IMR-90 (cell line): ENCODE measurements around the gene CDK5. TPM values are rescaled to one million over a fixed set of nuclear protein-coding genes. Genes with fewer than 3 reads are reported as not detected.

Experiments used
- ATAC-seq: fragments of 200-7000 bp; cut with Tn5 transposase; 2 replicates; pipeline ENCODE4 v1.9.1; 2020; ENCODE audit warnings: low read depth, mild to moderate bottlenecking, moderate library complexity
- BruUV-seq: library from RNA; stranded (reverse); fragments of 400-500 nt; replicated peaks from 2 replicates; lab custom pipeline; 2021; lab: Mats Ljungman, UMichigan
- CTCF ChIA-PET: fragments of 300-600 bp; formaldehyde crosslinking; extraction: SDS; loops from one replicate; lab custom pipeline; 2021; ENCODE audit warnings: antibody characterized with exemption; lab: Yijun Ruan, JAX
- POLR2A ChIA-PET: fragments of 300-600 bp; sonication (Branson Sonifier 250); formaldehyde crosslinking; loops from one replicate; lab custom pipeline; 2022; ENCODE audit warnings: antibody characterized with exemption; ENCODE audit not compliant: unreplicated experiment; lab: Charles Lee
- DNase-seq: peaks from one replicate; pipeline ENCODE4 v3.0.0; 2013
- H2AFZ ChIP-seq: replicated peaks from 2 replicates; pipeline ENCODE3; 2013; ENCODE audit warnings: low read length, mild to moderate bottlenecking; ENCODE audit not compliant: poor library complexity
- H2AK5ac ChIP-seq: 2 replicates; pipeline ENCODE4 v1.6.1; 2013; ENCODE audit warnings: low read depth, low read length, inconsistent platforms
- H2AK9ac ChIP-seq: replicated peaks from 2 replicates; pipeline ENCODE3; 2013; ENCODE audit warnings: mild to moderate bottlenecking, low read depth, low read length, moderate library complexity; ENCODE audit not compliant: poor library complexity
- H2BK120ac ChIP-seq: 2 replicates; pipeline ENCODE4 v1.6.1; 2013; ENCODE audit warnings: low read depth, low read length, inconsistent platforms
- H2BK15ac ChIP-seq: 3 replicates; pipeline ENCODE4 v1.6.1; 2013; ENCODE audit warnings: low read depth, low read length, inconsistent platforms
- H2BK20ac ChIP-seq: 2 replicates; pipeline ENCODE4 v1.6.1; 2013; ENCODE audit warnings: low read depth, mild to moderate bottlenecking, inconsistent platforms, low read length, moderate library complexity
- H2BK5ac ChIP-seq: 2 replicates; pipeline ENCODE4 v1.6.1; 2013; ENCODE audit warnings: mild to moderate bottlenecking, low read depth, low read length, inconsistent platforms; ENCODE audit not compliant: poor library complexity, severe bottlenecking
- H3K14ac ChIP-seq: replicated peaks from 2 replicates; pipeline ENCODE4 v1.6.1; 2013; ENCODE audit warnings: low read depth, low read length, inconsistent platforms
- H3K18ac ChIP-seq: 2 replicates; pipeline ENCODE4 v1.6.1; 2013; ENCODE audit warnings: low read depth, low read length, control low read depth
- H3K23ac ChIP-seq: 2 replicates; pipeline ENCODE4 v1.6.1; 2013; ENCODE audit warnings: low read depth, low read length, inconsistent platforms
- H3K27ac ChIP-seq: 2 replicates; pipeline ENCODE4 v1.5.1; 2013; ENCODE audit warnings: mild to moderate bottlenecking, control low read depth, low read length; ENCODE audit not compliant: insufficient read depth
- H3K27me3 ChIP-seq: 2 replicates; pipeline ENCODE4 v1.6.1; 2013; ENCODE audit warnings: low read length; ENCODE audit not compliant: control insufficient read depth, insufficient read depth
- H3K36me3 ChIP-seq: 2 replicates; pipeline ENCODE4 v1.6.1; 2013; ENCODE audit warnings: low read length, mixed read lengths; ENCODE audit not compliant: control insufficient read depth, insufficient read depth
- H3K4ac ChIP-seq: 2 replicates; pipeline ENCODE4 v1.6.1; 2013; ENCODE audit warnings: low read depth, low read length, inconsistent platforms
- H3K4me1 ChIP-seq: 2 replicates; pipeline ENCODE4 v1.6.1; 2013; ENCODE audit warnings: low read length, mixed read lengths; ENCODE audit not compliant: control insufficient read depth, insufficient read depth
- H3K4me2 ChIP-seq: 2 replicates; pipeline ENCODE4 v1.6.1; 2013; ENCODE audit warnings: low read depth, mild to moderate bottlenecking, control low read depth, low read length, moderate library complexity
- H3K4me3 ChIP-seq: 2 replicates; pipeline ENCODE4 v1.5.1; 2013; ENCODE audit warnings: low read depth, mild to moderate bottlenecking, control low read depth, low read length, moderate library complexity; ENCODE audit not compliant: insufficient read depth
- H3K56ac ChIP-seq: 2 replicates; pipeline ENCODE4 v1.6.1; 2013; ENCODE audit warnings: low read length, inconsistent platforms; ENCODE audit not compliant: insufficient read depth; ENCODE audit errors: extremely low read depth
- H3K79me1 ChIP-seq, 2 experiments: 2 replicates each; pipeline ENCODE4 v1.6.1; 2013; ENCODE audit warnings: low read length in 2 of 2, inconsistent platforms in 1 of 2, low read depth in 1 of 2
- H3K9ac ChIP-seq: 2 replicates; pipeline ENCODE4 v1.6.1; 2013; ENCODE audit warnings: low read depth, low read length, control low read depth
- H3K9me1 ChIP-seq: 2 replicates; pipeline ENCODE4 v1.6.1; 2013; ENCODE audit warnings: low read length, inconsistent platforms; ENCODE audit not compliant: insufficient read depth
- H3K9me3 ChIP-seq: 2 replicates; pipeline ENCODE4 v1.6.1; 2013; ENCODE audit warnings: low read length; ENCODE audit not compliant: control insufficient read depth, insufficient read depth
- H4K20me1 ChIP-seq: 2 replicates; pipeline ENCODE4 v1.6.1; 2013; ENCODE audit warnings: low read length, inconsistent platforms; ENCODE audit not compliant: insufficient read depth
- H4K5ac ChIP-seq: 2 replicates; pipeline ENCODE4 v1.6.1; 2013; ENCODE audit warnings: mild to moderate bottlenecking, low read depth, low read length, control low read depth
- H4K8ac ChIP-seq, 2 experiments: 2 replicates each; pipeline ENCODE4 v1.6.1; 2013; ENCODE audit warnings: low read depth in 2 of 2, low read length in 2 of 2, control low read depth in 1 of 2, inconsistent platforms in 1 of 2
- H4K91ac ChIP-seq: 2 replicates; pipeline ENCODE4 v1.6.1; 2013; ENCODE audit warnings: low read depth, low read length, inconsistent platforms; ENCODE audit not compliant: insufficient read depth
- CHD1 ChIP-seq: IDR thresholded peaks from 2 replicates; pipeline ENCODE4 v1.6.1; 2012; ENCODE audit warnings: low read depth, low read length, improper control_type of control experiment
- USF2 ChIP-seq: fragments of 150-350 bp; IDR thresholded peaks from 2 replicates; pipeline ENCODE4 v1.6.1; 2017; ENCODE audit warnings: mild to moderate bottlenecking, antibody characterized with exemption, low read length, low read depth
- WGBS, 2 experiments: methylation state at CpG; one replicate each; pipeline versions ENCODE4 v1.1.5 to v1.1.7; 2013; ENCODE audit warnings: missing lambda C conversion rate in 2 of 2; ENCODE audit not compliant: insufficient read length in 1 of 2; ENCODE audit errors: extremely low coverage in 2 of 2; 5-methylcytosine and 5-hydroxymethylcytosine counted together
- dilution Hi-C: fragments of 300-500 bp; cut with HindIII; formaldehyde crosslinking; loops from one replicate; pipeline ENCODE4 v1.14.3; 2018; ENCODE audit warnings: low sequenced_read_pairs; ENCODE audit not compliant: unreplicated experiment
- in situ Hi-C: fragments of 300-500 bp; cut with MboI; formaldehyde crosslinking; loops from 3 replicates; pipeline ENCODE4 v1.14.3; 2019; ENCODE audit warnings: low sequenced_read_pairs, inconsistent platforms, mixed read lengths
- intact Hi-C: fragments of 100-400 bp; cut with micrococcal nuclease; formaldehyde crosslinking; loops from 2 replicates; pipeline ENCODE4 v1.10.0; 2022
- polyA plus RNA-seq, 3 experiments: library from polyadenylated mRNA; depleted of rRNA; stranded (reverse); fragments of >200 nt; gene quantifications; 2 replicates each; pipeline ENCODE4 v1.2.3, GENCODE V29; 2012; ENCODE audit warnings: low replicate concordance in 1 of 3
- total RNA-seq: library from RNA; depleted of rRNA; stranded (reverse); fragments of >200 nt; gene quantifications from 2 replicates; pipeline ENCODE4 v1.2.3, GENCODE V29; 2012

Gene CDK5
- total and polyA plus RNA-seq, 2 of the 4 experiments (the other 2 are of a cell fraction), result 22.4 to 34.8 TPM

GRCh38 chr7:151033864-151034249 is 23.8 kb downstream of the CDK5 start:
- H4K91ac ChIP-seq, result no peak overlapping the region
- no peak overlapping the region for H2BK15ac ChIP-seq
- H3K14ac ChIP-seq, result no peak overlapping the region
- no peak overlapping the region for H3K4me3 ChIP-seq
- H3K4me1 ChIP-seq, result peaks cover 8% of the 10 kb centered on the region
- H3K9me3 ChIP-seq, result no peaks in the 10 kb centered on the region
- H2AK9ac ChIP-seq, result peak overlapping the region; percentile 42
- dilution Hi-C loops (no loop called here), in situ Hi-C loops (no loop called here), intact Hi-C loops (no loop called here)
- no CpG with 5 or more reads among the region's 5 CpGs for WGBS, 2 experiments
- no peak for ATAC-seq
- peaks cover under 1% of the 10 kb centered on the region; the same call in 1 of the 2 replicates for H4K20me1 ChIP-seq
- H2AFZ ChIP-seq, result no peak overlapping the region
- H3K27me3 ChIP-seq, result no peaks in the 10 kb centered on the region
- no peak overlapping the region for H2AK5ac ChIP-seq
- H3K18ac ChIP-seq, result no peak overlapping the region
- H3K27ac ChIP-seq, result no peak overlapping the region
- no peak overlapping the region for H2BK120ac ChIP-seq
- no peak overlapping the region for H2BK20ac ChIP-seq
- H3K23ac ChIP-seq, result no peak overlapping the region
- TF ChIP-seq CHD1, result no peak
- TF ChIP-seq USF2, result no peak
- no peak overlapping the region for H4K8ac ChIP-seq
- H3K79me1 ChIP-seq, result peaks cover 10 to 28% of the 10 kb centered on the region in 2 experiments; a peak in 3 of 4 replicates
- CTCF ChIA-PET, result interaction anchor here (0.5 kb wide), 1 partner anchor 22 kb away, joined by 3 read pairs; no protein-coding TSS in a partner anchor
- H3K9me1 ChIP-seq, result peaks cover 7% of the 10 kb centered on the region
- H3K36me3 ChIP-seq, result peaks cover 30% of the 10 kb centered on the region
- H3K9ac ChIP-seq, result no peak overlapping the region
- H3K4me2 ChIP-seq, result no peak overlapping the region
- no peak overlapping the region for H3K56ac ChIP-seq
- H2BK5ac ChIP-seq, result no peak overlapping the region
- no peak overlapping the region for H4K5ac ChIP-seq
- no TSS peak for BruUV-seq
- no peak overlapping the region for H3K4ac ChIP-seq
- POLR2A ChIA-PET, result no interaction called here
- DNase-seq, result no peak
